BE2C (cell line): ENCODE results near the gene TRIM38.

Source experiments
- DNase-seq: peaks from one replicate; pipeline ENCODE4 v3.0.0-alpha.2; 2020
- H3K27me3 ChIP-seq: fragments of 250-450 bp; sonication (Bioruptor Pico); 2 replicates; pipeline ENCODE4 v1.5.1; 2020; ENCODE audit warnings: mild to moderate bottlenecking
- H3K36me3 ChIP-seq: fragments of 250-450 bp; sonication (Bioruptor Pico); 2 replicates; pipeline ENCODE4 v1.5.1; 2020; ENCODE audit warnings: mild to moderate bottlenecking
- H3K4me1 ChIP-seq: fragments of 250-450 bp; sonication (Bioruptor Pico); 2 replicates; pipeline ENCODE4 v1.5.1; 2020
- H3K4me3 ChIP-seq: 2 replicates; pipeline ENCODE4 v1.5.1; 2011; ENCODE audit warnings: low read depth, low read length
- H3K9me3 ChIP-seq: fragments of 250-450 bp; sonication (Bioruptor Pico); 2 replicates; pipeline ENCODE4 v1.5.1; 2020
- TF ChIP-seq, protein P1 (sequence below): IDR thresholded peaks from 2 replicates; pipeline ENCODE4 v1.5.1; 2012; ENCODE audit warnings: mild to moderate bottlenecking, low read depth, low read length

TRIM38 gene

DNA sequence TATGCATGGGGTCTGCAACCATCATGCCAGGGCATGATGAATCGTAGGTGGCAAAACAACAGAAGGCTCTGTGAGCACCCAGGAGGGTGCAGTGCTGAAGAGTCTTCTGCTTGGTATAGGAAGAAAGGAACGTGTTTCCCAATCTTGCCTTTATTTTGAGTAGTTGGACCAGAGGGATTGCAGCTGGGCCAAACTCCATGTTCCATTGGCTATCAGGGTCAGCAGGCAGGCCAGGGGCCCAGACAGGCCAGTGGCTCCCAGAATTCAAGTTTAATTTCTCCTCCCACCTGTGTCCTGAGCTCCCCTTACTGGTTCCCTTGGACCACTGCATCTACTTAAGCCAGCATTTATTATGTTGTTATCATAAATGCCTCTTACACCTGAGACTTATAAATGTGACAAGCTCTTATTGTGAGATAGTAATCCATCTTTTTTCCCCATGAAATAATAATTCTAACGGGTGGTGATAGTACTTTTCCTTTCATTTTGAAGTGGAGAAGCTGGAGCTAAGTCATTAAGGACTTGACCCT lies 918 bp upstream of the TRIM38 start:
- Histone ChIP-seq H3K4me3 (no peak overlapping the region), H3K9me3 (no peaks in the 10 kb centered on the region), H3K4me1 (peaks cover 5% of the 10 kb centered on the region), H3K36me3 (no peaks in the 10 kb centered on the region), H3K27me3 (no peaks in the 10 kb centered on the region)
- TF ChIP-seq, protein P1, sequence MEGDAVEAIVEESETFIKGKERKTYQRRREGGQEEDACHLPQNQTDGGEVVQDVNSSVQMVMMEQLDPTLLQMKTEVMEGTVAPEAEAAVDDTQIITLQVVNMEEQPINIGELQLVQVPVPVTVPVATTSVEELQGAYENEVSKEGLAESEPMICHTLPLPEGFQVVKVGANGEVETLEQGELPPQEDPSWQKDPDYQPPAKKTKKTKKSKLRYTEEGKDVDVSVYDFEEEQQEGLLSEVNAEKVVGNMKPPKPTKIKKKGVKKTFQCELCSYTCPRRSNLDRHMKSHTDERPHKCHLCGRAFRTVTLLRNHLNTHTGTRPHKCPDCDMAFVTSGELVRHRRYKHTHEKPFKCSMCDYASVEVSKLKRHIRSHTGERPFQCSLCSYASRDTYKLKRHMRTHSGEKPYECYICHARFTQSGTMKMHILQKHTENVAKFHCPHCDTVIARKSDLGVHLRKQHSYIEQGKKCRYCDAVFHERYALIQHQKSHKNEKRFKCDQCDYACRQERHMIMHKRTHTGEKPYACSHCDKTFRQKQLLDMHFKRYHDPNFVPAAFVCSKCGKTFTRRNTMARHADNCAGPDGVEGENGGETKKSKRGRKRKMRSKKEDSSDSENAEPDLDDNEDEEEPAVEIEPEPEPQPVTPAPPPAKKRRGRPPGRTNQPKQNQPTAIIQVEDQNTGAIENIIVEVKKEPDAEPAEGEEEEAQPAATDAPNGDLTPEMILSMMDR, result no peak
- DNase-seq, result no peak

DNA sequence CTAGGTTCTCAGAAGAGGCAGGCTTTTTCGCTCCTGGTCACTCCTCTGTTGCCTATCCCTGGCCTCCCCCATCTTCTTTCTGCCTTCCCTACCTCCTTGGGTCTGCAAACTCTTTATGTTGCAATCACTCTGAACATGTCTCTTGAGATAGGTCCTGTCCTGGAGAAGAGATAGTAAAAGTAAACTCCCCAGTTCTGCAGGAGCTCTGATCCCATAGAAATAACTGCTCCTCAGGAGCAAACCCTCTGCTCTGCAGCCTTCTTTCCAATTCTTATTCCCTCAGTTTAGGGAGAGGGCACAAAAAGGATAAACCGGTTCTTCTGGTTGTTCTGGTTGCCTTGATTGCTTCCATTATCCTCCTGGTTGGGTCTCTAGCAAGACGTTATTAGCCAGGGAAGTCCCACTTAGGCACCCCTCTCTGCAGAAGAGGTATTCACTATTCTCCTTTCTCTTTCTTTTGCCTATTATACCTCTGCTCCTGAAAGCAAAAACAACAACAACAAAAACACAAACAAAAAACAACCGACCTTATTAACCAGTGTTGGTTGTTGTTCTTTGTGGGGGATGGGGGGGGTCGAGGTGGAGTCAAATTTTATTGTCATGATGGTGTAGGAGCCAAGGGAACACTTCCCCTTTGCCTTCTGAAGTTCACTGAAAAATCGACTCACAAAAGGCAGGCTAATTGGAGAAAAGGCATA lies 973 bp downstream of the TRIM38 start:
- DNase-seq, result no peak
- TF ChIP-seq, protein P1, result no peak
- peaks cover 5% of the 10 kb centered on the region for H3K4me1 ChIP-seq
- H3K27me3 ChIP-seq, result no peaks in the 10 kb centered on the region
- H3K9me3 ChIP-seq, result no peaks in the 10 kb centered on the region
- no peaks in the 10 kb centered on the region for H3K36me3 ChIP-seq
- no peak overlapping the region for H3K4me3 ChIP-seq

GRCh38 chr6:25965058-25965457 lies 2.5 kb downstream of the TRIM38 start:
- H3K9me3 ChIP-seq, result no peaks in the 10 kb centered on the region
- peaks cover 5% of the 10 kb centered on the region for H3K4me1 ChIP-seq
- H3K36me3 ChIP-seq, result no peaks in the 10 kb centered on the region
- H3K27me3 ChIP-seq, result no peaks in the 10 kb centered on the region
- DNase-seq, result no peak
- H3K4me3 ChIP-seq, result no peak overlapping the region
- TF ChIP-seq, protein P1, result no peak

DNA sequence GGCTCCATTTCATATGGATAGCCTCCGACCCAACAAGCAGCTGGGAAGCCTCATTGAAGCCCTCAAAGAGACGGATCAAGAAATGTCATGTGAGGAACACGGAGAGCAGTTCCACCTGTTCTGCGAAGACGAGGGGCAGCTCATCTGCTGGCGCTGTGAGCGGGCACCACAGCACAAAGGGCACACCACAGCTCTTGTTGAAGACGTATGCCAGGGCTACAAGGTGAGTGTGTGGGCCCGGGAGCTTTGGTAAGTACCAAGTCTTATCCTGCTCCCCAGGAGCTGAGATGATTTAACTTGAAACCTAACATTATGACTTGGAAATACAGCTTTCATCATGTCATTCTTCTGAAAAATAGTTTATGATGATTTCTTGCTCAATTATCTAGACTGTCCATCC lies 4.1 kb downstream of the TRIM38 start:
- H3K36me3 ChIP-seq, result no peaks in the 10 kb centered on the region
- TF ChIP-seq, protein P1, result no peak
- no peaks in the 10 kb centered on the region for H3K27me3 ChIP-seq
- no peak overlapping the region for H3K4me3 ChIP-seq
- DNase-seq, result no peak
- H3K4me1 ChIP-seq, result peaks cover 5% of the 10 kb centered on the region
- no peaks in the 10 kb centered on the region for H3K9me3 ChIP-seq

- DNase-seq, result no peak
- TF ChIP-seq, protein P1, result no peak
- Histone ChIP-seq H3K27me3 (no peaks in the 10 kb centered on the region), H3K36me3 (no peaks in the 10 kb centered on the region), H3K4me3 (no peak overlapping the region), H3K9me3 (no peaks in the 10 kb centered on the region), H3K4me1 (no peaks in the 10 kb centered on the region)
Measured at GRCh38 chr6:25968769-25969168, 6.2 kb downstream of the TRIM38 start.

DNA sequence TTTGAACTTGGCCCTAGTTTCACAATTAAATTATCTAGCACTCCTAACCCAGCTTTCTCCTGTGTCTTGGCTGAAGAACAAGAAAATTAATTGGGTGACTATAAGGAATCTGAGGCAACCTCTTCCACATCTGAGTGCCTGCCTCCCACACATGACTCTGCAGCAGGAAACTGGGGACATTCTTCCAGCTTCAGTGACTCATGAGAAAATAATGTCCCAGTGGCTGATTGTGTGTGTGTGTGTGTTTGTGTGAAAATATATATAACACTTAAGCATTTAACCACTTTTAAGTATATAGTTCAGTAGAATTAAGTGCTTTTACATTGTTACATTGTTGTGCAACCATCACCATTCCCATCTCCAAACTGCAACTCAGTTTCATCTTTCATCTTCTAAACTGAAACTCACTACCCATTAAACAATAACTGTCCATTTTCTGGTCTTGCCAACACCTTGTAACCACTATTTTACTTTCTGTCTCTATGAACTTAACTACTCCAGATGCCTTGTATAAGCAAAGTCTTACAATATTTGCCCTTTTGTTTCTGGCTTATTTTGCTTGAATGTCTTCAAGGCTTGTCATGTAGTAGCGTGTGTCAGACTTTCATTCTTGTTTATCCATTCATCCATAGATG lies 8.7 kb downstream of the TRIM38 start:
- no peaks in the 10 kb centered on the region for H3K36me3 ChIP-seq
- H3K27me3 ChIP-seq, result no peaks in the 10 kb centered on the region
- H3K9me3 ChIP-seq, result no peaks in the 10 kb centered on the region
- no peaks in the 10 kb centered on the region for H3K4me1 ChIP-seq
- TF ChIP-seq, protein P1, result no peak
- no peak overlapping the region for H3K4me3 ChIP-seq
- DNase-seq, result no peak
